Fibroblast of skin of left quadriceps (primary cell): ENCODE measurements around the gene TAF5.
"Not testable (repeated sequence)": the region's sequence is repeated elsewhere in the genome, so short reads cannot be mapped to it uniquely, and the experiment has no call there.

Source experiments
- DNase-seq, 2 experiments: peaks; one replicate each; pipeline ENCODE4 v3.0.0-alpha.2; 2013; ENCODE audit warnings: low read depth in 2 of 2

The TAF5 gene

GRCh38 chr10:103413564-103413963 is 45.8 kb downstream of the TAF5 start:
- DNase-seq: no peak

GRCh38 chr10:103415581-103415980 is 47.8 kb downstream of the TAF5 start:
- no peak for DNase-seq

- DNase-seq: peak; percentile 17 to 35
These were observed 48.8 kb downstream of the TAF5 start for GRCh38 chr10:103416436-103417147.

- not testable (repeated sequence) for DNase-seq
These were observed 49.3 kb downstream of the TAF5 start for GRCh38 chr10:103417148-103417469.

- DNase-seq: no peak
These were observed 49.8 kb downstream of the TAF5 start for GRCh38 chr10:103417601-103418000.

GRCh38 chr10:103419101-103419500 is 51.3 kb downstream of the TAF5 start:
- no peak for DNase-seq

GRCh38 chr10:103423748-103424147 is 56.0 kb downstream of the TAF5 start:
- no peak for DNase-seq

- DNase-seq: no peak
These were observed 60.1 kb downstream of the TAF5 start for GRCh38 chr10:103427866-103428265.

- DNase-seq: no peak
These were observed 61.3 kb downstream of the TAF5 start for GRCh38 chr10:103428989-103429643.

GRCh38 chr10:103429647-103430046 is 61.9 kb downstream of the TAF5 start:
- no peak for DNase-seq

- DNase-seq: no peak
These were observed 64.1 kb downstream of the TAF5 start for GRCh38 chr10:103431902-103432301.

- DNase-seq: no peak
These were observed 66.1 kb downstream of the TAF5 start for GRCh38 chr10:103433858-103434257.
